ENCODE results near the gene CCDC171.

Gene CCDC171

GRCh38 chr9:15944341-15944740, 391.5 kb downstream of the CCDC171 start (continued):
- TF ChIP-seq ZNF341 (tag by site-specific recombination; IDR thresholded peaks at IDR 0.05; ENCODE audit: low read depth) (no peak), ZNF624 (tag by site-specific recombination; IDR thresholded peaks at IDR 0.05) (no peak), ZNF701 (tag by site-specific recombination; IDR thresholded peaks at IDR 0.05) (no peak), ZNF394 (tag by site-specific recombination; IDR thresholded peaks at IDR 0.05; ENCODE audit: borderline replicate concordance) (no peak), ZNF521 (tag by site-specific recombination; IDR thresholded peaks at IDR 0.05) (no peak)

DNA sequence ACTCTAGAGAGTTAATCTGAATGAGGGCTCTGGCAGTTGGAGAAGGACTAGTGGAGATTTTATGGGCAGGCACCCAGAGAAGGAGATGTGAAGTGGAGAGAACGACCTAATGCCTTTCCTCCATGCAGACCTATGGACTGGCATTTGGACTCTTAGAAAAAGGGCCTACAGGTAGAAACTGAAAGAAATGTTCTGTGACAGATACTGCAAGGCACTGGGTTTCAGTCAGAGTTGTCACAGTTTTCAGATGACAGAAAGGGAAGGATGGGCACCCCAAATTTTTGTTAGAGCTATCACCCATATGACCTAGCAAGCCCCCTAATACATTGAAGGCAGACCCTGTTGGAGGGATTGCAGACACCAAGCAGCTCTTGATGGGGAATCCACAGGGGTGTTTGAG, 406.8 kb downstream of the CCDC171 start:
- Histone ChIP-seq H3K36me3 (ENCODE audit: control insufficient read depth in 2 of 2, insufficient read depth in 1 of 2, low read length in 2 of 2) (no peaks in the 10 kb centered on the region), H3K4me3 (ENCODE audit: low read depth, low read length) (no peak overlapping the region), H3K9me3 (ENCODE audit: control insufficient read depth, insufficient read depth, low read depth, low read length) (no peaks in the 10 kb centered on the region), H3K4me1 (ENCODE audit: control insufficient read depth, insufficient read depth, low read length) (no peaks in the 10 kb centered on the region), H3K27ac (ENCODE audit: extremely low read depth, low read depth, low read length) (no peak overlapping the region)
- TF ChIP-seq ZNF449 (tag by site-specific recombination; IDR thresholded peaks at IDR 0.05) (no peak), KLF8 (tag by site-specific recombination; IDR thresholded peaks at IDR 0.05) (no peak), ZNF350 (tag by site-specific recombination; IDR thresholded peaks at IDR 0.05) (no peak), ZNF596 (tag by site-specific recombination; IDR thresholded peaks at IDR 0.05) (no peak), PRDM10 (tag by site-specific recombination; IDR thresholded peaks at IDR 0.05) (no peak), ZEB2 (tag by site-specific recombination; IDR thresholded peaks at IDR 0.05) (no peak), ZNF571 (tag by site-specific recombination; IDR thresholded peaks at IDR 0.05) (no peak), KLF16 (tag by site-specific recombination; IDR thresholded peaks at IDR 0.05) (no peak), SCRT2 (tag by site-specific recombination; IDR thresholded peaks at IDR 0.05) (no peak), GFI1B (tag by site-specific recombination; IDR thresholded peaks at IDR 0.05) (no peak), ZNF211 (tag by site-specific recombination; IDR thresholded peaks at IDR 0.05; ENCODE audit: low read depth) (no peak), KLF10 (tag by site-specific recombination; IDR thresholded peaks at IDR 0.05) (no peak), ZNF791 (tag by site-specific recombination; IDR thresholded peaks at IDR 0.05) (no peak), KLF1 (tag by site-specific recombination; IDR thresholded peaks at IDR 0.05) (no peak), ZNF629 (tag by site-specific recombination; IDR thresholded peaks at IDR 0.05) (no peak), KLF9 (tag by site-specific recombination; IDR thresholded peaks at IDR 0.05; ENCODE audit: low read depth) (no peak)
- TF ChIP-seq, protein P1, sequence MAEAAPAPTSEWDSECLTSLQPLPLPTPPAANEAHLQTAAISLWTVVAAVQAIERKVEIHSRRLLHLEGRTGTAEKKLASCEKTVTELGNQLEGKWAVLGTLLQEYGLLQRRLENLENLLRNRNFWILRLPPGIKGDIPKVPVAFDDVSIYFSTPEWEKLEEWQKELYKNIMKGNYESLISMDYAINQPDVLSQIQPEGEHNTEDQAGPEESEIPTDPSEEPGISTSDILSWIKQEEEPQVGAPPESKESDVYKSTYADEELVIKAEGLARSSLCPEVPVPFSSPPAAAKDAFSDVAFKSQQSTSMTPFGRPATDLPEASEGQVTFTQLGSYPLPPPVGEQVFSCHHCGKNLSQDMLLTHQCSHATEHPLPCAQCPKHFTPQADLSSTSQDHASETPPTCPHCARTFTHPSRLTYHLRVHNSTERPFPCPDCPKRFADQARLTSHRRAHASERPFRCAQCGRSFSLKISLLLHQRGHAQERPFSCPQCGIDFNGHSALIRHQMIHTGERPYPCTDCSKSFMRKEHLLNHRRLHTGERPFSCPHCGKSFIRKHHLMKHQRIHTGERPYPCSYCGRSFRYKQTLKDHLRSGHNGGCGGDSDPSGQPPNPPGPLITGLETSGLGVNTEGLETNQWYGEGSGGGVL (tag by site-specific recombination; IDR thresholded peaks at IDR 0.05) = no peak
- POLR2A ChIA-PET = no interaction called here
- CTCF ChIA-PET = no interaction called here

All from HEK293 (cell line).